Colonic mucosa (tissue), 4 donors: Measurements from ENCODE around the gene SUMF1. TPM values are rescaled to one million over a fixed set of nuclear protein-coding genes. Genes with fewer than 3 reads are reported as not detected.

Experiments used
- DNase-seq: peaks from one replicate; pipeline ENCODE4 v3.0.0-alpha.2; 2020
- H3K27ac ChIP-seq: fragments of 200-600 bp; one replicate; pipeline ENCODE4 v1.8.0; 2021
- H3K27me3 ChIP-seq: fragments of 200-600 bp; one replicate; pipeline ENCODE4 v1.8.0; 2021
- H3K36me3 ChIP-seq: fragments of 200-600 bp; one replicate; pipeline ENCODE4 v1.8.0; 2021
- H3K4me1 ChIP-seq: fragments of 200-600 bp; one replicate; pipeline ENCODE4 v1.8.0; 2021; ENCODE audit warnings: mild to moderate bottlenecking
- H3K4me3 ChIP-seq: fragments of 200-600 bp; one replicate; pipeline ENCODE4 v1.8.0; 2021
- H3K9ac ChIP-seq, 2 donors: one replicate each; pipeline ENCODE4 v1.7.0; 2013; ENCODE audit warnings: control low read depth in 2 of 2, low read depth in 2 of 2, low read length in 2 of 2
- H3K9me3 ChIP-seq: fragments of 200-600 bp; one replicate; pipeline ENCODE4 v1.8.0; 2021
- CTCF ChIP-seq: fragments of 200-600 bp; IDR thresholded peaks from one replicate; pipeline ENCODE4 v1.8.0; 2022; ENCODE audit warnings: antibody characterized with exemption, mild to moderate bottlenecking
- intact Hi-C: fragments of 100-400 bp; cut with DNase I; formaldehyde crosslinking; loops from one replicate; pipeline ENCODE4 v1.14.1; 2022
- total RNA-seq, 2 donors: library from RNA; stranded (reverse); fragmentation: NEBNext Ultra II Directional in 1 of 2; extraction: Animal tissue kit (Norgen Biotek cat#: 25700) in 1 of 2; gene quantifications; one replicate each; pipeline ENCODE4 v1.2.1, GENCODE V29; 2021
- donor health status: healthy.
- donor health status: DM: no; HTN: no; CAD: no.
- donor health status: DM: no; HTN: no; CAD: no.

The SUMF1 gene
- total RNA-seq, 2 donors from 2014 or later = 37.6 to 43.9 TPM

GRCh38 chr3:4380013-4380412 is 87.1 kb downstream of the SUMF1 start:
- DNase-seq = no peak
- Histone ChIP-seq H3K27me3 (no peaks in the 10 kb centered on the region), H3K27ac (no peak overlapping the region), H3K9ac (no peak overlapping the region), H3K36me3 (no peaks in the 10 kb centered on the region), H3K9me3 (no peaks in the 10 kb centered on the region), H3K4me1 (no peaks in the 10 kb centered on the region), H3K4me3 (no peak overlapping the region)
- no peak for TF ChIP-seq CTCF
- intact Hi-C loops = no loop called here

- no peak overlapping the region for H3K27ac ChIP-seq
- H3K9ac ChIP-seq = no peak overlapping the region
- DNase-seq = no peak
- TF ChIP-seq CTCF = no peak
- no peaks in the 10 kb centered on the region for H3K36me3 ChIP-seq
- intact Hi-C loops = no loop called here
- no peak overlapping the region for H3K4me3 ChIP-seq
- H3K27me3 ChIP-seq = no peaks in the 10 kb centered on the region
- H3K4me1 ChIP-seq = no peaks in the 10 kb centered on the region
- no peaks in the 10 kb centered on the region for H3K9me3 ChIP-seq
Observed at GRCh38 chr3:4376499-4376898, 90.6 kb downstream of the SUMF1 start.

DNA sequence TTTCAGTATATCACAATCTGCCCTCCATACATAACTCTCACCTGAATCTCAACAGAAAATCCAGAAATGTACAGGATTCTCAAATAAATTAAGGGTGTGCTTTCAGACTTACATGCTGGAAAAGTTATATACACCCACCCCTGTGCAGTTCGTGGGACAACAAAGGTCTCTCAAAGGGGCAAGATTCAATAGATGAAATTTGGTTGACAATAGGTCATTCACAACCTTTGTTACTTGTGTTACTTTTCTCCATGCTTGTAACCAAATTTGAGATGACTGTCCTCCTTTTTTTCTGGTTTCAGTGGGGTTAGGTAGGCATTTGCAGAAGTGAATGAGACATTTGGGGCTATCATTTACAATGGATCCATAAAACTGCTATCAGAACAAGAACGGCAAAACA is 91.2 kb downstream of the SUMF1 start:
- intact Hi-C loops = no loop called here
- TF ChIP-seq CTCF = no peak
- H3K4me1 ChIP-seq = no peaks in the 10 kb centered on the region
- no peak for DNase-seq
- H3K9me3 ChIP-seq = no peaks in the 10 kb centered on the region
- H3K27me3 ChIP-seq = no peaks in the 10 kb centered on the region
- no peak overlapping the region for H3K9ac ChIP-seq
- no peak overlapping the region for H3K27ac ChIP-seq
- H3K36me3 ChIP-seq = no peaks in the 10 kb centered on the region
- no peak overlapping the region for H3K4me3 ChIP-seq

GRCh38 chr3:4373669-4374068 is 93.4 kb downstream of the SUMF1 start:
- no peak for DNase-seq
- no peaks in the 10 kb centered on the region for H3K9me3 ChIP-seq
- no peaks in the 10 kb centered on the region for H3K27me3 ChIP-seq
- intact Hi-C loops = no loop called here
- no peaks in the 10 kb centered on the region for H3K36me3 ChIP-seq
- H3K4me1 ChIP-seq = no peaks in the 10 kb centered on the region
- H3K27ac ChIP-seq = no peak overlapping the region
- TF ChIP-seq CTCF = no peak
- no peak overlapping the region for H3K9ac ChIP-seq
- H3K4me3 ChIP-seq = no peak overlapping the region

DNA sequence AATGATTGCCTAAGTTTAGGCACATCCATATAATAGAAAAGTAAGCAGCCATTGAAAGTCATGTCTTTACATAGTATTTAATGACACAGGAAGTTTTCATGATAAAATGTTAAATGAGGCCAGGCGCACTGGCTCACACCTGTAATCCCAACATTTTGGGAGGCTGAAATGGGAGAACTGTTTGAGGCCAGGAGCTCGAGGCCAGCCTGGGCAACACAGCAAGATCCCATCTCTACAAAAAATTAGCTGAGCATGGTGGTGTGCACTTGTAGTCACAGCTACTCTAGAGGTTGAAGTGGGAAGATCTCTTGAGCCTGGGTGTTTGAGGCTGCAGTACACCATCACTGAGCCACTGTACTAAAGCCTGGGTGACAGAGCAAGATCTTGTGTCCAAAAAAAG is 104.5 kb downstream of the SUMF1 start:
- no peak overlapping the region for H3K9ac ChIP-seq
- no peak for DNase-seq
- no peak overlapping the region for H3K27ac ChIP-seq
- no peak overlapping the region for H3K4me3 ChIP-seq
- no peaks in the 10 kb centered on the region for H3K9me3 ChIP-seq
- intact Hi-C loops = no loop called here
- no peaks in the 10 kb centered on the region for H3K4me1 ChIP-seq
- H3K27me3 ChIP-seq = no peaks in the 10 kb centered on the region
- TF ChIP-seq CTCF = no peak
- no peaks in the 10 kb centered on the region for H3K36me3 ChIP-seq

GRCh38 chr3:4360817-4361216 is 106.3 kb downstream of the SUMF1 start:
- DNase-seq = no peak
- Histone ChIP-seq H3K36me3 (no peaks in the 10 kb centered on the region), H3K9ac (no peak overlapping the region), H3K27ac (no peak overlapping the region), H3K4me1 (no peaks in the 10 kb centered on the region), H3K9me3 (no peaks in the 10 kb centered on the region), H3K4me3 (no peak overlapping the region), H3K27me3 (no peaks in the 10 kb centered on the region)
- intact Hi-C loops = no loop called here
- no peak for TF ChIP-seq CTCF
